K562 (cell line): ENCODE results near the gene GPR82. TPM values are rescaled to one million over a fixed set of nuclear protein-coding genes. Genes with fewer than 3 reads are reported as not detected.

Experiments used
- ATAC-seq: fragments of 200-7000 bp; cut with Tn5 transposase; 3 replicates; pipeline ENCODE4 v1.9.1; 2020; ENCODE audit warnings: moderate library complexity
- BruUV-seq: library from RNA; stranded (reverse); fragments of 400-500 nt; replicated peaks from 2 replicates; lab custom pipeline; 2021; lab: Mats Ljungman, UMichigan
- CTCF ChIA-PET: fragments of 300-600 bp; formaldehyde crosslinking; extraction: SDS; loops from one replicate; lab custom pipeline; 2021; ENCODE audit warnings: low intra/inter-chr PET ratio; lab: Yijun Ruan, JAX
- POLR2A ChIA-PET: fragments of 300-600, 350-650 bp; sonication (Branson Sonifier 250); formaldehyde crosslinking; extraction: SDS; loops from one replicate; lab custom pipeline; 2021; ENCODE audit warnings: antibody characterized with exemption, inconsistent platforms; lab: Yijun Ruan, JAX
- DNase-seq, 4 experiments: peaks; one replicate each; pipeline versions ENCODE4 v3.0.0 to v3.0.0-alpha.2; 2011 to 2018; ENCODE audit warnings: low spot score in 3 of 4, mixed read lengths in 3 of 4; ENCODE audit errors: extremely low read depth in 1 of 4
- FAIRE-seq: peaks from 2 replicates; lab custom pipeline; 2011; peaks lifted over from hg19 to GRCh38; lab: Jason Lieb, UNC
- H2AFZ ChIP-seq: 2 replicates; pipeline ENCODE4 v1.6.0; 2011; ENCODE audit warnings: low read depth, low read length, control low read depth, inconsistent platforms
- H3K27ac ChIP-seq: fragments of 200-600 bp; 3 replicates; pipeline ENCODE4 v1.8.0; 2011; ENCODE audit warnings: low read depth, mild to moderate bottlenecking, control low read depth, inconsistent platforms, low read length, moderate library complexity, mixed read lengths; ENCODE audit errors: extremely low read depth
- H3K27me3 ChIP-seq, 2 experiments: fragments of 300-600 bp in 1 of 2; 2 replicates in 1 of 2; 3 replicates in 1 of 2; pipeline versions ENCODE4 v1.6.0 to v1.8.0; 2011; ENCODE audit warnings: inconsistent platforms in 2 of 2, low read length in 2 of 2, mild to moderate bottlenecking in 1 of 2, mixed read lengths in 1 of 2, moderate library complexity in 1 of 2; ENCODE audit not compliant: control insufficient read depth in 2 of 2, insufficient read depth in 2 of 2
- H3K36me3 ChIP-seq: fragments of 300-600 bp; 3 replicates; pipeline ENCODE4 v1.8.0; 2011; ENCODE audit warnings: mild to moderate bottlenecking, low read length, inconsistent platforms; ENCODE audit not compliant: control insufficient read depth, insufficient read depth
- H3K4me1 ChIP-seq, 2 experiments: fragments of 200-600 bp in 1 of 2; replicated peaks in 1 of 2; 2 replicates in 1 of 2; 3 replicates in 1 of 2; pipeline versions ENCODE4 v1.5.1 to v1.8.0; 2011; ENCODE audit warnings: inconsistent platforms in 2 of 2, low read length in 2 of 2, mild to moderate bottlenecking in 1 of 2, mixed read lengths in 1 of 2, moderate library complexity in 1 of 2; ENCODE audit not compliant: control insufficient read depth in 2 of 2, insufficient read depth in 2 of 2
- H3K4me2 ChIP-seq: 2 replicates; pipeline ENCODE4 v1.6.1; 2011; ENCODE audit warnings: low read length, control low read depth, inconsistent platforms, mixed read lengths; ENCODE audit not compliant: insufficient read depth
- H3K4me3 ChIP-seq: fragments of 200-600 bp; sonication (generic), shearing (Covaris generic); 2 replicates; pipeline ENCODE4 v1.5.1; 2016; ENCODE audit warnings: control low read depth, inconsistent platforms
- H3K79me2 ChIP-seq: fragments of 200-600 bp; 3 replicates; pipeline ENCODE4 v1.8.0; 2011; ENCODE audit warnings: low read length, inconsistent platforms; ENCODE audit not compliant: control insufficient read depth, insufficient read depth
- H3K9ac ChIP-seq, 2 experiments: 2 replicates each; pipeline versions ENCODE4 v1.6.0 to v1.6.1; 2011; ENCODE audit warnings: low read depth in 2 of 2, low read length in 2 of 2, control low read depth in 1 of 2, inconsistent platforms in 1 of 2, mild to moderate bottlenecking in 1 of 2, mixed read lengths in 1 of 2; ENCODE audit not compliant: insufficient read depth in 1 of 2
- H3K9me1 ChIP-seq: one replicate; pipeline ENCODE4 v1.6.0; 2011; ENCODE audit warnings: inconsistent platforms, mild to moderate bottlenecking, low read length, moderate library complexity; ENCODE audit not compliant: control insufficient read depth, insufficient read depth
- H3K9me3 ChIP-seq: replicated peaks from 2 replicates; pipeline ENCODE4 v1.5.1; 2011; ENCODE audit warnings: low read depth, low read length, inconsistent platforms; ENCODE audit not compliant: control insufficient read depth, insufficient read depth
- H4K20me1 ChIP-seq: replicated peaks from 2 replicates; pipeline ENCODE4 v1.6.1; 2011; ENCODE audit warnings: low read length, inconsistent platforms, mixed read lengths; ENCODE audit not compliant: control insufficient read depth, insufficient read depth
- CREM ChIP-seq: IDR thresholded peaks from 2 replicates; pipeline ENCODE4 v1.6.1; 2014; ENCODE audit warnings: antibody characterized with exemption, low read depth
- ETV1 ChIP-seq: fragments of 450-650 bp; conservative IDR thresholded peaks from 2 replicates; pipeline ENCODE4 v1.6.1; 2016; ENCODE audit warnings: missing genetic modification characterization, control low read depth, low read depth, missing compliant biosample characterization
- HLTF ChIP-seq: fragments of 450-650 bp; IDR thresholded peaks from 2 replicates; pipeline ENCODE4 v1.6.1; 2016
- KLF10 ChIP-seq: fragments of 250-450 bp; sonication (Bioruptor Pico); IDR thresholded peaks from 2 replicates; pipeline ENCODE4 v1.6.1; 2021; ENCODE audit warnings: matching md5 sums
- RAD21 ChIP-seq, 2 experiments: fragments of 250-450 bp in 1 of 2; fragments of 450-650 bp in 1 of 2; sonication (Bioruptor Pico) in 1 of 2; formaldehyde crosslinking in 1 of 2; IDR thresholded peaks in 1 of 2; conservative IDR thresholded peaks in 1 of 2; 2 replicates each; pipeline versions ENCODE4 v1.4.0 to v1.8.0; 2020 to 2022; ENCODE audit warnings: mild to moderate bottlenecking in 2 of 2, moderate library complexity in 1 of 2
- RB1 ChIP-seq: fragments of 450-650 bp; IDR thresholded peaks from 2 replicates; pipeline ENCODE4 v1.6.1; 2017; ENCODE audit warnings: low read depth, mild to moderate bottlenecking
- WGBS: fragments of 100-300 bp; shearing (Covaris generic); methylation state at CpG from one replicate; pipeline ENCODE4 v1.1.6; 2016; ENCODE audit warnings: low coverage, mixed read lengths; ENCODE audit not compliant: insufficient coverage; ENCODE audit errors: missing lambda C conversion rate; 5-methylcytosine and 5-hydroxymethylcytosine counted together
- in situ Hi-C: fragments of 300-500 bp; cut with MboI; formaldehyde crosslinking; loops from 4 replicates; pipeline ENCODE4 v1.15.0; 2018; ENCODE audit warnings: inconsistent platforms, mixed read lengths
- intact Hi-C: fragments of 100-400 bp; cut with micrococcal nuclease; formaldehyde crosslinking; loops from 2 replicates; pipeline ENCODE4 v1.14.2; 2022
- polyA plus RNA-seq, 8 experiments: library from polyadenylated mRNA; depleted of rRNA in 4 of 8; stranded (reverse) in 5 of 8; unstranded in 3 of 8; fragments of >200 nt; fragmentation: Nextera tagmentation in 2 of 8; fragmentation: Illumina TruSeq in 1 of 8; extraction: Ambion mirVana in 2 of 8; extraction: Trizol in 1 of 8; gene quantifications; 2 replicates each; pipeline versions ENCODE4 v1.2.1 to v1.2.3, GENCODE V29; 2011 to 2014; ENCODE audit warnings: inconsistent platforms in 1 of 8, missing spikeins in 1 of 8
- total RNA-seq, 7 experiments: library from RNA; depleted of rRNA in 6 of 7; stranded (reverse); fragments of >200 nt in 6 of 7; fragmentation: Illumina TruSeq in 2 of 7; extraction: Trizol in 2 of 7; gene quantifications; 2 replicates each; pipeline versions ENCODE4 v1.2.1 to v1.2.3, GENCODE V29; 2011 to 2021; ENCODE audit warnings: low replicate concordance in 1 of 7
- TF ChIP-seq, protein P1 (sequence below): fragments of 250-450 bp; sonication (Bioruptor Pico); IDR thresholded peaks from 2 replicates; pipeline ENCODE4 v1.8.0; 2022; ENCODE audit warnings: inconsistent platforms, mild to moderate bottlenecking, moderate library complexity, borderline replicate concordance
- TF ChIP-seq, protein P2 (sequence below), 3 experiments: IDR thresholded peaks in 2 of 3; conservative IDR thresholded peaks in 1 of 3; 2 replicates each; pipeline ENCODE4 v1.5.1; 2011 to 2012; ENCODE audit warnings: low read length in 3 of 3, mild to moderate bottlenecking in 3 of 3, control low read depth in 2 of 3, improper control_type of control experiment in 1 of 3, inconsistent platforms in 1 of 3, low read depth in 1 of 3, mixed read lengths in 1 of 3, moderate library complexity in 1 of 3; ENCODE audit not compliant: insufficient read depth in 2 of 3
- TF ChIP-seq, protein P3 (sequence below): fragments of 250-450 bp; sonication (Bioruptor Pico); IDR thresholded peaks from 2 replicates; pipeline ENCODE4 v1.8.0; 2021; ENCODE audit warnings: moderate library complexity, mild to moderate bottlenecking, inconsistent platforms
- TF ChIP-seq, protein P4 (sequence below), 2 experiments: fragments of 450-650 bp; formaldehyde crosslinking in 1 of 2; IDR thresholded peaks; 2 replicates each; pipeline versions ENCODE4 v1.4.0 to v1.6.1; 2014 to 2020; ENCODE audit warnings: mild to moderate bottlenecking in 2 of 2, borderline replicate concordance in 1 of 2, low read depth in 1 of 2

GPR82 gene
- total and polyA plus RNA-seq, 9 of the 15 experiments (the other 6 are each of a cell fraction or from before 2014, with no cell fraction given) = not detected

DNA sequence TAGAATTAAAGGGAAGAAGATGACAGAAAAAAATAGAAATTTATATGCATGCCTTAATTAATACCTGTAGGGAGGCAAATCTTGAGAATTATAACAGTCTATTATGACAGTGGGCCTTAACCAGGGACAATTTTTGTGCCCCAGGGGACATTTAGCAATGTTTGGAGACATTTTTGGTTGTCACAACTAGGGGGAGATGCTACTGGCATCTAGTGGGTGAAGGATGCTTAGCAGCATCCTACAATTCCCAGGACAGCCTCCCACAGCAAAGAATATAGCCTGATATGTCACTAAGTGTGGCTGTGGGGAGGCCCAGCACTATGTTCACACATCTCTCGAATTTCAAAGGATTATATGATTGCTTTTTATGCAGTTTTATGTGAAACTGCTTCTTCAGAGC is 10.5 kb downstream of the GPR82 start:
- no peak overlapping the region for H3K9ac ChIP-seq
- no peaks in the 10 kb centered on the region for H3K36me3 ChIP-seq
- WGBS = 0% methylated on average over 1 of the region's 1 CpG
- H4K20me1 ChIP-seq = no peaks in the 10 kb centered on the region
- CTCF ChIA-PET = interaction anchor here (1.0 to 1.3 kb wide), 2 partner anchors 176 kb away, joined by 3 to 4 read pairs; no protein-coding TSS in a partner anchor
- peak in 2 of 4 experiments; percentile 6 to 37 for DNase-seq
- TF ChIP-seq ETV1 (tag) (no peak), RB1 (no peak), RAD21 (CRISPR knock-in tag; conservative IDR thresholded peaks at IDR 0.05 in 1 of 2, IDR thresholded peaks at IDR 0.05 in 1 of 2) (peak; percentile 39 to 64; a peak in 3 of 4 replicates), CREM (no peak), HLTF (no peak), KLF10 (CRISPR knock-in tag) (no peak)
- TF ChIP-seq, protein P1, sequence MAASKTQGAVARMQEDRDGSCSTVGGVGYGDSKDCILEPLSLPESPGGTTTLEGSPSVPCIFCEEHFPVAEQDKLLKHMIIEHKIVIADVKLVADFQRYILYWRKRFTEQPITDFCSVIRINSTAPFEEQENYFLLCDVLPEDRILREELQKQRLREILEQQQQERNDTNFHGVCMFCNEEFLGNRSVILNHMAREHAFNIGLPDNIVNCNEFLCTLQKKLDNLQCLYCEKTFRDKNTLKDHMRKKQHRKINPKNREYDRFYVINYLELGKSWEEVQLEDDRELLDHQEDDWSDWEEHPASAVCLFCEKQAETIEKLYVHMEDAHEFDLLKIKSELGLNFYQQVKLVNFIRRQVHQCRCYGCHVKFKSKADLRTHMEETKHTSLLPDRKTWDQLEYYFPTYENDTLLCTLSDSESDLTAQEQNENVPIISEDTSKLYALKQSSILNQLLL (CRISPR knock-in tag) = no peak
- TF ChIP-seq, protein P2, sequence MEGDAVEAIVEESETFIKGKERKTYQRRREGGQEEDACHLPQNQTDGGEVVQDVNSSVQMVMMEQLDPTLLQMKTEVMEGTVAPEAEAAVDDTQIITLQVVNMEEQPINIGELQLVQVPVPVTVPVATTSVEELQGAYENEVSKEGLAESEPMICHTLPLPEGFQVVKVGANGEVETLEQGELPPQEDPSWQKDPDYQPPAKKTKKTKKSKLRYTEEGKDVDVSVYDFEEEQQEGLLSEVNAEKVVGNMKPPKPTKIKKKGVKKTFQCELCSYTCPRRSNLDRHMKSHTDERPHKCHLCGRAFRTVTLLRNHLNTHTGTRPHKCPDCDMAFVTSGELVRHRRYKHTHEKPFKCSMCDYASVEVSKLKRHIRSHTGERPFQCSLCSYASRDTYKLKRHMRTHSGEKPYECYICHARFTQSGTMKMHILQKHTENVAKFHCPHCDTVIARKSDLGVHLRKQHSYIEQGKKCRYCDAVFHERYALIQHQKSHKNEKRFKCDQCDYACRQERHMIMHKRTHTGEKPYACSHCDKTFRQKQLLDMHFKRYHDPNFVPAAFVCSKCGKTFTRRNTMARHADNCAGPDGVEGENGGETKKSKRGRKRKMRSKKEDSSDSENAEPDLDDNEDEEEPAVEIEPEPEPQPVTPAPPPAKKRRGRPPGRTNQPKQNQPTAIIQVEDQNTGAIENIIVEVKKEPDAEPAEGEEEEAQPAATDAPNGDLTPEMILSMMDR (IDR thresholded peaks at IDR 0.05 in 2 of 3, conservative IDR thresholded peaks at IDR 0.05 in 1 of 3; ENCODE audit: insufficient read depth in 2 of 3, low read depth in 1 of 3, low read length in 3 of 3) = peak; percentile 43 to 54 (median 51); a peak in 4 of 6 replicates
- TF ChIP-seq, protein P3, sequence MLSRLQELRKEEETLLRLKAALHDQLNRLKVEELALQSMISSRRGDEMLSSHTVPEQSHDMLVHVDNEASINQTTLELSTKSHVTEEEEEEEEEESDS = no peak
- TF ChIP-seq, protein P4, sequence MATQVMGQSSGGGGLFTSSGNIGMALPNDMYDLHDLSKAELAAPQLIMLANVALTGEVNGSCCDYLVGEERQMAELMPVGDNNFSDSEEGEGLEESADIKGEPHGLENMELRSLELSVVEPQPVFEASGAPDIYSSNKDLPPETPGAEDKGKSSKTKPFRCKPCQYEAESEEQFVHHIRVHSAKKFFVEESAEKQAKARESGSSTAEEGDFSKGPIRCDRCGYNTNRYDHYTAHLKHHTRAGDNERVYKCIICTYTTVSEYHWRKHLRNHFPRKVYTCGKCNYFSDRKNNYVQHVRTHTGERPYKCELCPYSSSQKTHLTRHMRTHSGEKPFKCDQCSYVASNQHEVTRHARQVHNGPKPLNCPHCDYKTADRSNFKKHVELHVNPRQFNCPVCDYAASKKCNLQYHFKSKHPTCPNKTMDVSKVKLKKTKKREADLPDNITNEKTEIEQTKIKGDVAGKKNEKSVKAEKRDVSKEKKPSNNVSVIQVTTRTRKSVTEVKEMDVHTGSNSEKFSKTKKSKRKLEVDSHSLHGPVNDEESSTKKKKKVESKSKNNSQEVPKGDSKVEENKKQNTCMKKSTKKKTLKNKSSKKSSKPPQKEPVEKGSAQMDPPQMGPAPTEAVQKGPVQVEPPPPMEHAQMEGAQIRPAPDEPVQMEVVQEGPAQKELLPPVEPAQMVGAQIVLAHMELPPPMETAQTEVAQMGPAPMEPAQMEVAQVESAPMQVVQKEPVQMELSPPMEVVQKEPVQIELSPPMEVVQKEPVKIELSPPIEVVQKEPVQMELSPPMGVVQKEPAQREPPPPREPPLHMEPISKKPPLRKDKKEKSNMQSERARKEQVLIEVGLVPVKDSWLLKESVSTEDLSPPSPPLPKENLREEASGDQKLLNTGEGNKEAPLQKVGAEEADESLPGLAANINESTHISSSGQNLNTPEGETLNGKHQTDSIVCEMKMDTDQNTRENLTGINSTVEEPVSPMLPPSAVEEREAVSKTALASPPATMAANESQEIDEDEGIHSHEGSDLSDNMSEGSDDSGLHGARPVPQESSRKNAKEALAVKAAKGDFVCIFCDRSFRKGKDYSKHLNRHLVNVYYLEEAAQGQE (IDR thresholded peaks at IDR 0.05; ENCODE audit: borderline replicate concordance) = peak; percentile 37; the same call in 1 of the 2 replicates
- TF ChIP-seq, protein P4 (CRISPR knock-in tag; IDR thresholded peaks at IDR 0.05; ENCODE audit: low read depth) = no peak
- no peak overlapping the region for H2AFZ ChIP-seq
- no peaks in the 10 kb centered on the region for H3K27me3 ChIP-seq
- no peaks in the 10 kb centered on the region for H3K79me2 ChIP-seq
- POLR2A ChIA-PET = no interaction called here
- peak; percentile 81 for ATAC-seq
- no peaks in the 10 kb centered on the region for H3K9me1 ChIP-seq
- no TSS peak for BruUV-seq
- H3K9me3 ChIP-seq = no peaks in the 10 kb centered on the region
- H3K4me2 ChIP-seq = no peak overlapping the region
- peaks cover 0 to 5% of the 10 kb centered on the region in 2 experiments; a peak in 2 of 5 replicates for H3K4me1 ChIP-seq
- no peak overlapping the region for H3K27ac ChIP-seq
- in situ Hi-C loops (no loop called here), intact Hi-C loops (loop anchor here (1.0 kb wide), 1 partner anchor 176 kb away; no protein-coding TSS in a partner anchor)
- peak; percentile 61 for FAIRE-seq
- H3K4me3 ChIP-seq = no peak overlapping the region
